ENCODE data around the gene IGFBP1. TPM values are rescaled to one million over a fixed set of nuclear protein-coding genes. Genes with fewer than 3 reads are reported as not detected.
"Not testable (repeated sequence)": the region's sequence is repeated elsewhere in the genome, so short reads cannot be mapped to it uniquely, and the experiment has no call there.

Gene IGFBP1
- total RNA-seq, 5 donors from 2014 or later (not counting 1 experiment from before 2014, with no cell fraction given): 0.38 to 0.44 TPM; not detected in 3

GRCh38 chr7:45853491-45853890 lies 34.8 kb upstream of the IGFBP1 start:
- H3K27me3 ChIP-seq (replicated peaks in 1 of 2; ENCODE audit: control insufficient read depth in 2 of 2, extremely low read depth in 1 of 2, insufficient read depth in 2 of 2, low read length in 1 of 2); H3K36me3 Mint-ChIP-seq; H3K27ac Mint-ChIP-seq; CTCF ChIA-PET; H3K4me1 ChIP-seq (ENCODE audit: control insufficient read depth in 1 of 2, extremely low read depth in 1 of 2, insufficient read depth in 2 of 2, low read length in 2 of 2); H3K36me3 ChIP-seq (ENCODE audit: control insufficient read depth in 2 of 2, extremely low read depth in 1 of 2, insufficient read depth in 1 of 2, low read length in 1 of 2); ATAC-seq (replicated peaks in 1 of 4); H3K9me3 Mint-ChIP-seq; H3K4me3 Mint-ChIP-seq; POLR2A ChIA-PET; H3K4me3 ChIP-seq (ENCODE audit: control insufficient read depth in 1 of 2, extremely low read depth in 1 of 2, low read length in 1 of 2); H3K9me3 ChIP-seq; DNase-seq; H3K27ac ChIP-seq (ENCODE audit: low read length): not testable (repeated sequence)
- WGBS (ENCODE audit: insufficient coverage): 58% methylated on average over 3 of the region's 8 CpGs
- Mint-ChIP-seq H3K27me3 (peaks cover 13 to 18% of the 10 kb centered on the region in 2 donors), H3K4me1 (peaks cover 0 to 10% (median 2%) of the 10 kb centered on the region in 3 donors)

- CTCF ChIA-PET; POLR2A ChIA-PET; H3K36me3 ChIP-seq (ENCODE audit: control insufficient read depth in 2 of 2, extremely low read depth in 1 of 2, insufficient read depth in 1 of 2, low read length in 1 of 2); H3K9me3 ChIP-seq; H3K27ac ChIP-seq (ENCODE audit: low read length); H3K9me3 Mint-ChIP-seq; H3K27ac Mint-ChIP-seq; DNase-seq; ATAC-seq (replicated peaks in 1 of 4); H3K36me3 Mint-ChIP-seq; H3K4me1 ChIP-seq (ENCODE audit: control insufficient read depth in 1 of 2, extremely low read depth in 1 of 2, insufficient read depth in 2 of 2, low read length in 2 of 2); H3K27me3 ChIP-seq (replicated peaks in 1 of 2; ENCODE audit: control insufficient read depth in 2 of 2, extremely low read depth in 1 of 2, insufficient read depth in 2 of 2, low read length in 1 of 2); H3K4me3 Mint-ChIP-seq; H3K4me3 ChIP-seq (ENCODE audit: control insufficient read depth in 1 of 2, extremely low read depth in 1 of 2, low read length in 1 of 2): not testable (repeated sequence)
- Mint-ChIP-seq H3K27me3 (peaks cover 23 to 25% of the 10 kb centered on the region in 2 donors), H3K4me1 (peaks cover 0 to 10% (median 2%) of the 10 kb centered on the region in 3 donors)
- WGBS (ENCODE audit: insufficient coverage): 40% methylated on average over 2 of the region's 3 CpGs
These were observed 32.6 kb upstream of the IGFBP1 start for GRCh38 chr7:45855680-45856079.

GRCh38 chr7:45856888-45857287 lies 31.4 kb upstream of the IGFBP1 start:
- WGBS (ENCODE audit: insufficient coverage): no CpG with 5 or more reads among the region's 4 CpGs
- H3K27ac ChIP-seq (ENCODE audit: low read length); H3K4me3 Mint-ChIP-seq; H3K4me1 ChIP-seq (ENCODE audit: control insufficient read depth in 1 of 2, extremely low read depth in 1 of 2, insufficient read depth in 2 of 2, low read length in 2 of 2); H3K4me3 ChIP-seq (ENCODE audit: control insufficient read depth in 1 of 2, extremely low read depth in 1 of 2, low read length in 1 of 2); H3K9me3 Mint-ChIP-seq; ATAC-seq (replicated peaks in 1 of 4); H3K27me3 ChIP-seq (replicated peaks in 1 of 2; ENCODE audit: control insufficient read depth in 2 of 2, extremely low read depth in 1 of 2, insufficient read depth in 2 of 2, low read length in 1 of 2); CTCF ChIA-PET; H3K27ac Mint-ChIP-seq; H3K36me3 Mint-ChIP-seq; DNase-seq; H3K9me3 ChIP-seq; H3K36me3 ChIP-seq (ENCODE audit: control insufficient read depth in 2 of 2, extremely low read depth in 1 of 2, insufficient read depth in 1 of 2, low read length in 1 of 2); POLR2A ChIA-PET: not testable (repeated sequence)
- peaks cover 0 to 10% (median 2%) of the 10 kb centered on the region in 3 donors for H3K4me1 Mint-ChIP-seq
- peaks cover 26 to 28% of the 10 kb centered on the region in 2 donors for H3K27me3 Mint-ChIP-seq

GRCh38 chr7:45863715-45864114 lies 24.6 kb upstream of the IGFBP1 start:
- DNase-seq: no peak
- POLR2A ChIA-PET: no interaction called here
- no peak overlapping the region for H3K27ac ChIP-seq (ENCODE audit: low read length)
- no peak overlapping the region for H3K4me3 Mint-ChIP-seq
- peaks cover 34 to 37% of the 10 kb centered on the region in 2 donors for H3K27me3 Mint-ChIP-seq
- no peak overlapping the region for H3K27ac Mint-ChIP-seq
- H3K36me3 ChIP-seq (ENCODE audit: control insufficient read depth in 2 of 2, extremely low read depth in 1 of 2, insufficient read depth in 1 of 2, low read length in 1 of 2): no peaks in the 10 kb centered on the region
- H3K4me1 ChIP-seq (ENCODE audit: control insufficient read depth in 1 of 2, extremely low read depth in 1 of 2, insufficient read depth in 2 of 2, low read length in 2 of 2): no peaks in the 10 kb centered on the region
- no peaks in the 10 kb centered on the region for H3K9me3 ChIP-seq
- 63% methylated on average over 8 of the region's 9 CpGs for WGBS (ENCODE audit: insufficient coverage)
- peaks cover 0 to 28% of the 10 kb centered on the region in 2 experiments for H3K27me3 ChIP-seq (replicated peaks in 1 of 2; ENCODE audit: control insufficient read depth in 2 of 2, extremely low read depth in 1 of 2, insufficient read depth in 2 of 2, low read length in 1 of 2)
- ATAC-seq (replicated peaks in 1 of 4): no peak
- no peaks in the 10 kb centered on the region for H3K4me1 Mint-ChIP-seq
- no peaks in the 10 kb centered on the region for H3K9me3 Mint-ChIP-seq
- no peak overlapping the region for H3K4me3 ChIP-seq (ENCODE audit: control insufficient read depth in 1 of 2, extremely low read depth in 1 of 2, low read length in 1 of 2)
- CTCF ChIA-PET: no interaction called here
- H3K36me3 Mint-ChIP-seq: no peaks in the 10 kb centered on the region

- H3K9me3 Mint-ChIP-seq: no peaks in the 10 kb centered on the region
- CTCF ChIA-PET: no interaction called here
- Histone ChIP-seq H3K4me1 (ENCODE audit: control insufficient read depth in 1 of 2, extremely low read depth in 1 of 2, insufficient read depth in 2 of 2, low read length in 2 of 2) (no peaks in the 10 kb centered on the region), H3K4me3 (ENCODE audit: control insufficient read depth in 1 of 2, extremely low read depth in 1 of 2, low read length in 1 of 2) (no peak overlapping the region), H3K36me3 (ENCODE audit: control insufficient read depth in 2 of 2, extremely low read depth in 1 of 2, insufficient read depth in 1 of 2, low read length in 1 of 2) (no peaks in the 10 kb centered on the region), H3K27ac (ENCODE audit: low read length) (no peak overlapping the region), H3K27me3 (replicated peaks in 1 of 2; ENCODE audit: control insufficient read depth in 2 of 2, extremely low read depth in 1 of 2, insufficient read depth in 2 of 2, low read length in 1 of 2) (peaks cover 0 to 25% of the 10 kb centered on the region in 2 experiments), H3K9me3 (no peaks in the 10 kb centered on the region)
- H3K27me3 Mint-ChIP-seq: peaks cover 26 to 32% of the 10 kb centered on the region in 2 donors
- POLR2A ChIA-PET: no interaction called here
- H3K27ac Mint-ChIP-seq: no peak overlapping the region
- H3K4me1 Mint-ChIP-seq: no peaks in the 10 kb centered on the region
- no peaks in the 10 kb centered on the region for H3K36me3 Mint-ChIP-seq
- ATAC-seq (replicated peaks in 1 of 4): no peak
- 83% methylated on average over 10 of the region's 13 CpGs for WGBS (ENCODE audit: insufficient coverage)
- no peak for DNase-seq
- no peak overlapping the region for H3K4me3 Mint-ChIP-seq
These were observed 22.5 kb upstream of the IGFBP1 start for GRCh38 chr7:45865594-45866410.

GRCh38 chr7:45867471-45867870 lies 20.8 kb upstream of the IGFBP1 start:
- POLR2A ChIA-PET: no interaction called here
- Histone ChIP-seq H3K36me3 (ENCODE audit: control insufficient read depth in 2 of 2, extremely low read depth in 1 of 2, insufficient read depth in 1 of 2, low read length in 1 of 2) (no peaks in the 10 kb centered on the region), H3K4me3 (ENCODE audit: control insufficient read depth in 1 of 2, extremely low read depth in 1 of 2, low read length in 1 of 2) (no peak overlapping the region), H3K27ac (ENCODE audit: low read length) (no peak overlapping the region), H3K9me3 (no peaks in the 10 kb centered on the region), H3K4me1 (ENCODE audit: control insufficient read depth in 1 of 2, extremely low read depth in 1 of 2, insufficient read depth in 2 of 2, low read length in 2 of 2) (no peaks in the 10 kb centered on the region), H3K27me3 (replicated peaks in 1 of 2; ENCODE audit: control insufficient read depth in 2 of 2, extremely low read depth in 1 of 2, insufficient read depth in 2 of 2, low read length in 1 of 2) (peaks cover 0 to 29% of the 10 kb centered on the region in 2 experiments)
- ATAC-seq (replicated peaks in 1 of 4) (no peak), DNase-seq (no peak)
- no CpG with 5 or more reads among the region's 2 CpGs for WGBS (ENCODE audit: insufficient coverage)
- Mint-ChIP-seq H3K9me3 (no peaks in the 10 kb centered on the region), H3K4me3 (no peak overlapping the region), H3K4me1 (no peaks in the 10 kb centered on the region), H3K27me3 (peaks cover 17 to 30% of the 10 kb centered on the region in 2 donors), H3K36me3 (no peaks in the 10 kb centered on the region), H3K27ac (no peak overlapping the region)
- CTCF ChIA-PET: no interaction called here
